ENCODE results near the gene ABCA2. TPM values are rescaled to one million over a fixed set of nuclear protein-coding genes. Genes with fewer than 3 reads are reported as not detected.

ABCA2 gene
- total and polyA plus RNA-seq, 4 donors = 2.9 to 15.2 (median 12.3) TPM

DNA sequence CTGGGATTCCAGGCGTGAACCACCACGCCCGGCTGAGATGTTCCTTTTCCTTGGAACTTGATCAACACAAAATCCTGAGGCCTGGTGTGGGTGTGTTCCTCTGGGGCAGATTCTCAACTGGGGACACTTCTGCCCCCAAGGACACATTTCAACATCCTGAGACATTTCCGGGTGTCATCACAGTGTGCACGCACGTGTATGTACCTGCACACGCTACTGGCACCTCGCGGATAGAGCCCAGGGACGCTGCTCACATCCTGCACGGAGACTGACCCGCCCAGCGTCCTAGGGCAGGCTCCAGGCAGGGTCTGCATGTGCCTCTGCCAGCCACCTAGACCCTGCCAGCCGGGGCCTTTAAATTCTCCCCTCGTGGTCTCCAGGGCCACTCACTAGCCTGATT is 34.3 kb upstream of the ABCA2 start (continued):
- TF ChIP-seq EGR1 (IDR thresholded peaks at IDR 0.05; ENCODE audit: low read depth in 2 of 2) = no peak
- no peak for TF ChIP-seq HNF4G (IDR thresholded peaks at IDR 0.05)
- no peak for TF ChIP-seq SP1 (IDR thresholded peaks at IDR 0.05)
- TF ChIP-seq JUND (IDR thresholded peaks at IDR 0.05) = no peak
- TF ChIP-seq, protein P1, sequence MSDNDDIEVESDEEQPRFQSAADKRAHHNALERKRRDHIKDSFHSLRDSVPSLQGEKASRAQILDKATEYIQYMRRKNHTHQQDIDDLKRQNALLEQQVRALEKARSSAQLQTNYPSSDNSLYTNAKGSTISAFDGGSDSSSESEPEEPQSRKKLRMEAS (IDR thresholded peaks at IDR 0.05) = no peak
- no peak for TF ChIP-seq YY1 (IDR thresholded peaks at IDR 0.05)
- TF ChIP-seq FOXA1 (IDR thresholded peaks at IDR 0.05) = no peak
- no peak for TF ChIP-seq NR2F2 (IDR thresholded peaks at IDR 0.05)
- no peak for TF ChIP-seq FOXA2 (IDR thresholded peaks at IDR 0.05)
- TF ChIP-seq, protein P2, sequence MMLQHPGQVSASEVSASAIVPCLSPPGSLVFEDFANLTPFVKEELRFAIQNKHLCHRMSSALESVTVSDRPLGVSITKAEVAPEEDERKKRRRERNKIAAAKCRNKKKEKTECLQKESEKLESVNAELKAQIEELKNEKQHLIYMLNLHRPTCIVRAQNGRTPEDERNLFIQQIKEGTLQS (IDR thresholded peaks at IDR 0.05) = no peak

DNA sequence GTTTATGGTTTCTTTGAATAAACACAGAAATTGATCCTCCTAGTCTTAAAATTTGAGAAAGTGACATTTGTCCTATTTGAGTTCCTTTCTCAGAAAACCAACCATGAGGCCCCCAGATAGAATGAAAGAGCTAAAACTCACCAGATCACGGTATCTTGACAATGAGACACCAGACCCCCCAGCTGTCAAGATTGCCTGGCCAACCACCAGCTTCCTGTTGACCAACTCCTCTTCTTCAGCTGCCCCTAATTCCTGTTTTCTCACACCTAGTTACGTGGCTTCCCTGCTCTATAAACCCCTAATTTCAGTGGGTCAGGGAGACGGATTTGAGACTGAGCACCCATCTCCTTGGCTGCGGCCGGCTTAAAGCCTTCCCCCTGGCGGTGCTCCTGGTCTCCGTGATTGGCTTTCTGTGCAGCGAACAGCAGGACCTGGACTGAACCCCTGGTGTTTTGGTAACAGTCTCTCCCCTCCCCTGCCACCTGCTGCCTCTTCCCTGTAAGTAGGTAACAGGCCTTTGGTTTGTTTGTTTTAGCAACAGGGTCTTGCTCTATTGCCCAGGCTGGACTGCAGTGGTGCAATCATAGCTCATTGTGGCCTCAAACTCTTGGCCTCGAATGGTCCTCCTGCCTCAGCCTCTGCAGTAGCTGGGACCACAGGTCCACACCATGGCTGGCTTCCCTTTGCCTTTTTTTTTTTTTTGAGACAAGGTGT is 30.6 kb upstream of the ABCA2 start:
- Histone ChIP-seq H3K4me3 (ENCODE audit: low read depth in 1 of 3, low read length in 3 of 3) (no peak overlapping the region), H3K27me3 (ENCODE audit: control insufficient read depth in 4 of 4, insufficient read depth in 4 of 4, low read length in 3 of 4) (no peaks in the 10 kb centered on the region), H3K9ac (ENCODE audit: low read depth in 1 of 2, low read length in 2 of 2) (no peak overlapping the region), H3K4me1 (ENCODE audit: control insufficient read depth in 4 of 4, insufficient read depth in 4 of 4, low read length in 3 of 4) (peaks cover 16 to 33% (median 29%) of the 10 kb centered on the region in 4 donors), H3K27ac (ENCODE audit: low read depth in 1 of 2, low read length in 2 of 2) (no peak overlapping the region), H3K9me3 (ENCODE audit: control insufficient read depth in 4 of 4, low read length in 3 of 4) (no peaks in the 10 kb centered on the region), H3K36me3 (ENCODE audit: control insufficient read depth in 4 of 4, insufficient read depth in 3 of 4, low read depth in 1 of 4, low read length in 3 of 4) (no peaks in the 10 kb centered on the region)
- 86% methylated on average over 9 of the region's 9 CpGs for WGBS
- peak in 1 of 2 donors; percentile 10 for TF ChIP-seq HNF4A (conservative IDR thresholded peaks at IDR 0.05)
- TF ChIP-seq, protein P1 (IDR thresholded peaks at IDR 0.05) = no peak
- TF ChIP-seq, protein P3, sequence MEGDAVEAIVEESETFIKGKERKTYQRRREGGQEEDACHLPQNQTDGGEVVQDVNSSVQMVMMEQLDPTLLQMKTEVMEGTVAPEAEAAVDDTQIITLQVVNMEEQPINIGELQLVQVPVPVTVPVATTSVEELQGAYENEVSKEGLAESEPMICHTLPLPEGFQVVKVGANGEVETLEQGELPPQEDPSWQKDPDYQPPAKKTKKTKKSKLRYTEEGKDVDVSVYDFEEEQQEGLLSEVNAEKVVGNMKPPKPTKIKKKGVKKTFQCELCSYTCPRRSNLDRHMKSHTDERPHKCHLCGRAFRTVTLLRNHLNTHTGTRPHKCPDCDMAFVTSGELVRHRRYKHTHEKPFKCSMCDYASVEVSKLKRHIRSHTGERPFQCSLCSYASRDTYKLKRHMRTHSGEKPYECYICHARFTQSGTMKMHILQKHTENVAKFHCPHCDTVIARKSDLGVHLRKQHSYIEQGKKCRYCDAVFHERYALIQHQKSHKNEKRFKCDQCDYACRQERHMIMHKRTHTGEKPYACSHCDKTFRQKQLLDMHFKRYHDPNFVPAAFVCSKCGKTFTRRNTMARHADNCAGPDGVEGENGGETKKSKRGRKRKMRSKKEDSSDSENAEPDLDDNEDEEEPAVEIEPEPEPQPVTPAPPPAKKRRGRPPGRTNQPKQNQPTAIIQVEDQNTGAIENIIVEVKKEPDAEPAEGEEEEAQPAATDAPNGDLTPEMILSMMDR (IDR thresholded peaks at IDR 0.05; ENCODE audit: low read depth, low read length, missing input control) = no peak
- TF ChIP-seq, protein P2 (IDR thresholded peaks at IDR 0.05) = no peak
- no peak for DNase-seq (ENCODE audit: low spot score)

DNA sequence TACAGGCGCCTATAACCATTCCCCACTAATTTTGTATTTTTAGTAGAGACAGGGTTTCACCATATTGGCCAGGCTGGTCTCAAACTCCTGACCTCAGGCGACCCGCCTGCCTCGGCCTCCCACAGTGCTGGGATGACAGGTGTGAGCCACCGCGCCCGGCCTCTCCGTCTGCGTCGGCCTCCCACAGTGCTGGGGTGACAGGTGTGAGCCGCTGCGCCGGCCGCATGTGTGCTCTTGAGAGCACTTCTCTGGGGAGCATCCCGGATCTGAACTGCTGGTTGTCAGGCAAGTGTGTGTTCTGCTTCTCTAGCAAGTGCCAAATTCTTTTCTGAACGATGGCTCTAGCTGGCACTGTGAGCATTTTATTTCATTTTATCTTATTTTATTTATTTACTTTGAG is 29.5 kb upstream of the ABCA2 start:
- Histone ChIP-seq H3K27me3 (ENCODE audit: control insufficient read depth in 4 of 4, insufficient read depth in 4 of 4, low read length in 3 of 4) (no peaks in the 10 kb centered on the region), H3K4me3 (ENCODE audit: low read depth in 1 of 3, low read length in 3 of 3) (no peak overlapping the region), H3K9me3 (ENCODE audit: control insufficient read depth in 4 of 4, low read length in 3 of 4) (no peaks in the 10 kb centered on the region), H3K9ac (ENCODE audit: low read depth in 1 of 2, low read length in 2 of 2) (no peak overlapping the region), H3K36me3 (ENCODE audit: control insufficient read depth in 4 of 4, insufficient read depth in 3 of 4, low read depth in 1 of 4, low read length in 3 of 4) (no peaks in the 10 kb centered on the region), H3K4me1 (ENCODE audit: control insufficient read depth in 4 of 4, insufficient read depth in 4 of 4, low read length in 3 of 4) (peaks cover 21 to 38% (median 30%) of the 10 kb centered on the region in 4 donors), H3K27ac (ENCODE audit: low read depth in 1 of 2, low read length in 2 of 2) (no peak overlapping the region)
- WGBS = 75% methylated on average over 16 of the region's 16 CpGs
- no peak for DNase-seq (ENCODE audit: low spot score)
- TF ChIP-seq HNF4A (conservative IDR thresholded peaks at IDR 0.05) (no peak), SP1 (IDR thresholded peaks at IDR 0.05) (no peak), TAF1 (conservative IDR thresholded peaks at IDR 0.05) (no peak)
- TF ChIP-seq, protein P1 (IDR thresholded peaks at IDR 0.05) = no peak

Measured in liver (tissue), 9 donors.